Measurements from ENCODE around the gene UBE2D2. TPM values are rescaled to one million over a fixed set of nuclear protein-coding genes. Genes with fewer than 3 reads are reported as not detected.
"Not testable (repeated sequence)": the region's sequence is repeated elsewhere in the genome, so short reads cannot be mapped to it uniquely, and the experiment has no call there.

The UBE2D2 gene
- total RNA-seq, 1 experiment from 2014 or later: 193 TPM

DNA sequence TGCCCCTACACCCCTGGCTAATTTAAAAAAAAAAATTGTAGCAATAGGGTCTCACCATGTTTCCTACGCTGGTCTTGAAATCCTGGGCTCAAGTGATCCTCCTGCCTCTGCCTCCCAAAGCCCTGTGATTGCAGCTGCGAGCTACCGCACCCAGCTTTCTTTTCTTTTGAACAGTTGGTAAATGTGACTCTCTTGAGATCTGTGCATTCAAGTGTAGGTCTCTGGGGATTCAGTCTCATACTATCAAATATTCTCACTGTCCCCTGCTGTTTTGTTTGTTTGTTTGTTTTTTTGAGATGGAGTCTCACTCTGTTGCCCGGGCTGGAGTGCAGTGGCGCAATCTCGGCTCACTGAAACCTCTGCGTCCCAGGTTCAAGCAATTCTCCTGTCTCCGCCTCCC is 44.7 kb downstream of the UBE2D2 start:
- H3K4me3 ChIP-seq (ENCODE audit: low read depth, low read length): no peak overlapping the region
- H3K9me3 ChIP-seq: no peaks in the 10 kb centered on the region
- peak overlapping the region; percentile 55 for H3K27ac Mint-ChIP-seq (ENCODE audit: unreplicated experiment)
- H3K27me3 ChIP-seq (replicated peaks; ENCODE audit: control insufficient read depth, insufficient read depth, low read length): no peaks in the 10 kb centered on the region
- H3K4me1 Mint-ChIP-seq (ENCODE audit: low read depth, unreplicated experiment): no peaks in the 10 kb centered on the region
- CTCF ChIA-PET: interaction anchor here (0.5 to 0.6 kb wide), 2 partner anchors 105 to 1205 kb away, joined by 3 to 6 read pairs; no protein-coding TSS in a partner anchor
- BruUV-seq (replicated peaks): no TSS peak
- H3K27me3 Mint-ChIP-seq (ENCODE audit: insufficient read depth, unreplicated experiment): no peaks in the 10 kb centered on the region
- no peaks in the 10 kb centered on the region for H3K9me3 Mint-ChIP-seq (ENCODE audit: unreplicated experiment)
- TF ChIP-seq, protein P1, sequence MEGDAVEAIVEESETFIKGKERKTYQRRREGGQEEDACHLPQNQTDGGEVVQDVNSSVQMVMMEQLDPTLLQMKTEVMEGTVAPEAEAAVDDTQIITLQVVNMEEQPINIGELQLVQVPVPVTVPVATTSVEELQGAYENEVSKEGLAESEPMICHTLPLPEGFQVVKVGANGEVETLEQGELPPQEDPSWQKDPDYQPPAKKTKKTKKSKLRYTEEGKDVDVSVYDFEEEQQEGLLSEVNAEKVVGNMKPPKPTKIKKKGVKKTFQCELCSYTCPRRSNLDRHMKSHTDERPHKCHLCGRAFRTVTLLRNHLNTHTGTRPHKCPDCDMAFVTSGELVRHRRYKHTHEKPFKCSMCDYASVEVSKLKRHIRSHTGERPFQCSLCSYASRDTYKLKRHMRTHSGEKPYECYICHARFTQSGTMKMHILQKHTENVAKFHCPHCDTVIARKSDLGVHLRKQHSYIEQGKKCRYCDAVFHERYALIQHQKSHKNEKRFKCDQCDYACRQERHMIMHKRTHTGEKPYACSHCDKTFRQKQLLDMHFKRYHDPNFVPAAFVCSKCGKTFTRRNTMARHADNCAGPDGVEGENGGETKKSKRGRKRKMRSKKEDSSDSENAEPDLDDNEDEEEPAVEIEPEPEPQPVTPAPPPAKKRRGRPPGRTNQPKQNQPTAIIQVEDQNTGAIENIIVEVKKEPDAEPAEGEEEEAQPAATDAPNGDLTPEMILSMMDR (IDR thresholded peaks at IDR 0.05; ENCODE audit: insufficient read depth in 1 of 2, low read depth in 1 of 2, low read length in 1 of 2, severe bottlenecking in 1 of 2, unreplicated experiment in 1 of 2): no peak
- peaks cover 80% of the 10 kb centered on the region for H3K36me3 Mint-ChIP-seq (ENCODE audit: insufficient read depth, unreplicated experiment)
- H3K36me3 ChIP-seq (ENCODE audit: control insufficient read depth, insufficient read depth, low read length): no peaks in the 10 kb centered on the region
- no peaks in the 10 kb centered on the region for H3K4me1 ChIP-seq
- H3K4me3 Mint-ChIP-seq (ENCODE audit: unreplicated experiment): no peak overlapping the region
- DNase-seq: no peak
- POLR2A ChIA-PET: no interaction called here
- intact Hi-C loops (cut with micrococcal nuclease; ENCODE audit: unreplicated experiment): no loop called here

DNA sequence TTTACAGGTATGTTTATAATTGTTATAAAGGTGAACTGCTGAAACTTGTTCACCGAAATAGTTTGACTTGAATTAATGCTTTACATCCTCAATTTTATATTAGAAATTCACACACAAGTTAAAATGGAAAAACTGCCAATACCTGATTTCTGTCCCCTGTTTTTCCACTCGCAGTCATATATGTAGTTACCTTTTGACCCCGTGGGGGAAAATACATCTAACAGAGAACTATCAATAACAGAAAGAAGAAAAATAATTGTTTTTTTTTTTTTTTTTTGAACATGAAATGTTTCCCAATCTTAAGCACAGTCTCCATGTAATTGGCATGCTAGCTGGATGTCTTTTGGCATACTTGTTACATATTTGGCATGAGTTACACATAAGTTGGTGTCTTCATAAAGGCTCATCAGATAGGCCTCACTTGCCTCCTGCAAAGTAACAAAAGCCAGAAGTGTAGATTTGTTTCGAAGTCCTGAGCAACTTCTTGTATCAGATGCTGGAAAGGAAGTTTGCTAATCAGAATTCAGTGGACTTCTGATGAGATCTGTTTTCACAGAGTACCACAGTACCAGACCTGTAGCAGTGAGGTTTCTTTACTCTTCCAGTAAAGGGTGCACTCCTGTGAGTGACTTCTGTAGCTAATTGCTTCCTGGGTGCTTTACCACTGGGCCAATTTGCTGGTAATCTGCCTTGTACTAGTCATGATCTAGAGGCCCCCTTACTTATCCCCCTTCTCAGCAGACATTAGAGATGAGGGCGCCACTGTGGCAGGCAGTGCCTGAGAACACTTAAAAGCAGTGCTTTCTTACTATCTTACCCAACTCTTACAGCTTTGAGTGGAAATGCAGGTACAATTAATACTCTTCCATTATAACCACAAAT is 50.8 kb downstream of the UBE2D2 start:
- POLR2A ChIA-PET: interaction anchor here (0.6 kb wide), 2 partner anchors 63 to 308 kb away, joined by 3 to 15 read pairs; no protein-coding TSS in a partner anchor
- no peaks in the 10 kb centered on the region for H3K9me3 ChIP-seq
- H3K4me3 ChIP-seq (ENCODE audit: low read depth, low read length): no peak overlapping the region
- Mint-ChIP-seq H3K27me3 (ENCODE audit: insufficient read depth, unreplicated experiment) (no peaks in the 10 kb centered on the region), H3K4me3 (ENCODE audit: unreplicated experiment) (no peak overlapping the region), H3K36me3 (ENCODE audit: insufficient read depth, unreplicated experiment) (peaks cover 49% of the 10 kb centered on the region), H3K27ac (ENCODE audit: unreplicated experiment) (no peak overlapping the region), H3K9me3 (ENCODE audit: unreplicated experiment) (no peaks in the 10 kb centered on the region), H3K4me1 (ENCODE audit: low read depth, unreplicated experiment) (no peaks in the 10 kb centered on the region)
- no peaks in the 10 kb centered on the region for H3K36me3 ChIP-seq (ENCODE audit: control insufficient read depth, insufficient read depth, low read length)
- no peak for DNase-seq
- CTCF ChIA-PET: interaction anchor here (0.7 kb wide), 1 partner anchor 82 kb away, joined by 4 read pairs; no protein-coding TSS in a partner anchor
- no peaks in the 10 kb centered on the region for H3K27me3 ChIP-seq (replicated peaks; ENCODE audit: control insufficient read depth, insufficient read depth, low read length)
- BruUV-seq (replicated peaks): no TSS peak
- no peaks in the 10 kb centered on the region for H3K4me1 ChIP-seq
- TF ChIP-seq, protein P1 (IDR thresholded peaks at IDR 0.05; ENCODE audit: insufficient read depth in 1 of 2, low read depth in 1 of 2, low read length in 1 of 2, severe bottlenecking in 1 of 2, unreplicated experiment in 1 of 2): no peak
- intact Hi-C loops (cut with micrococcal nuclease; ENCODE audit: unreplicated experiment): no loop called here

DNA sequence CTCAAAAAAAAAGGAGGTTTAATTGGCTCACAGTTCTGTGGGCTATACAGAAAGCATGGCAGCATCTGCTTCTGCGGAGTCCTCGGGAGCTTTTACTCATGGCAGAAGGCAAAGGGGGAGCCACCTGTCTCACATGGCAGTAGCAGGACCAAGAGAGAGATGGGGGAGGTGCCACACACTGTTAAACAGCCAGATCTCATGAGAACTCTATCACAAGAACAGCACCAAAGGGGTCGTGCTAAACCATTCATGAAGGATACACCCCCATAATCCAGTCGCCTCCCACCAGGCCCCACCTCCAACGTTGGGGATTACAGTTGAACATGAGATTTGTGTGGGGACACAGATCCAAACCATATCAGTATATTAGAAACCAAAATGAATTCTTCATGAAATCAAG is 58.7 kb downstream of the UBE2D2 start:
- Histone ChIP-seq H3K4me3 (ENCODE audit: low read depth, low read length) (no peak overlapping the region), H3K27me3 (replicated peaks; ENCODE audit: control insufficient read depth, insufficient read depth, low read length) (no peaks in the 10 kb centered on the region), H3K4me1 (no peaks in the 10 kb centered on the region), H3K36me3 (ENCODE audit: control insufficient read depth, insufficient read depth, low read length) (no peaks in the 10 kb centered on the region), H3K9me3 (no peaks in the 10 kb centered on the region)
- BruUV-seq (replicated peaks): no TSS peak
- peaks cover 82% of the 10 kb centered on the region for H3K36me3 Mint-ChIP-seq (ENCODE audit: insufficient read depth, unreplicated experiment)
- TF ChIP-seq, protein P1 (IDR thresholded peaks at IDR 0.05; ENCODE audit: insufficient read depth in 1 of 2, low read depth in 1 of 2, low read length in 1 of 2, severe bottlenecking in 1 of 2, unreplicated experiment in 1 of 2): no peak
- H3K27me3 Mint-ChIP-seq (ENCODE audit: insufficient read depth, unreplicated experiment): no peaks in the 10 kb centered on the region
- intact Hi-C loops (cut with micrococcal nuclease; ENCODE audit: unreplicated experiment): no loop called here
- ChIA-PET POLR2A (interaction anchor here (0.5 kb wide), 1 partner anchor 8 kb away, joined by 3 read pairs; no protein-coding TSS in a partner anchor), CTCF (no interaction called here)
- no peak for DNase-seq
- H3K9me3 Mint-ChIP-seq (ENCODE audit: unreplicated experiment): no peaks in the 10 kb centered on the region
- H3K4me1 Mint-ChIP-seq (ENCODE audit: low read depth, unreplicated experiment): peaks cover 7% of the 10 kb centered on the region
- H3K4me3 Mint-ChIP-seq (ENCODE audit: unreplicated experiment): no peak overlapping the region
- no peak overlapping the region for H3K27ac Mint-ChIP-seq (ENCODE audit: unreplicated experiment)

DNA sequence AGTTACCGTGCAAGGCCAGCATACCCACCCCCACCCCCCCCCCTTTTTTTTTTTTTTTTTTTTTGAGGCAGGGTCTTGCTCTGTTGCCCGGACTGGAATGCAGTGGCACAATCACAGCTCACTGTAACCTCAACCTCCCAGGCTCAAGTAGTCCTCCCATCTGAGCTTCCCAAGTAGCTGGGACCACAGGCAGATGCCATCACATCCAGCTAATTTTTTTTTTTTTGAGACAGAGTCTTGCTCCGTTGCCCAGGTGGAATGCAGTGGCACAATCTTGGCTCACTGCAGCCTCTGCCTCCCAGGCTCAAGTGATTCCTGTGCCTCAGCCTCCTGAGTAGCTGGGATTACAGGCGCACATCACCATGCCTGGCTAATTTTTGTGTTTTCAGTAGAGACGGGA is 64.3 kb downstream of the UBE2D2 start:
- H3K36me3 ChIP-seq (ENCODE audit: control insufficient read depth, insufficient read depth, low read length); H3K27me3 ChIP-seq (replicated peaks; ENCODE audit: control insufficient read depth, insufficient read depth, low read length); POLR2A ChIA-PET; H3K9me3 Mint-ChIP-seq (ENCODE audit: unreplicated experiment); H3K27ac Mint-ChIP-seq (ENCODE audit: unreplicated experiment); H3K9me3 ChIP-seq; DNase-seq; H3K4me1 ChIP-seq; intact Hi-C loops (cut with micrococcal nuclease; ENCODE audit: unreplicated experiment); H3K4me1 Mint-ChIP-seq (ENCODE audit: low read depth, unreplicated experiment); H3K4me3 Mint-ChIP-seq (ENCODE audit: unreplicated experiment); CTCF ChIA-PET; BruUV-seq (replicated peaks); H3K4me3 ChIP-seq (ENCODE audit: low read depth, low read length); H3K27me3 Mint-ChIP-seq (ENCODE audit: insufficient read depth, unreplicated experiment): not testable (repeated sequence)
- H3K36me3 Mint-ChIP-seq (ENCODE audit: insufficient read depth, unreplicated experiment): peaks cover 90% of the 10 kb centered on the region
